HL-60 (cell line): ENCODE data around the gene ARHGEF4.

Source experiments
- GABPA ChIP-seq: IDR thresholded peaks from 2 replicates; pipeline ENCODE4 v1.6.1; 2012; ENCODE audit warnings: low read depth
- POLR2AphosphoS5 ChIP-seq: IDR thresholded peaks from 2 replicates; pipeline ENCODE4 v1.6.1; 2012; ENCODE audit warnings: low read depth
- SPI1 ChIP-seq: IDR thresholded peaks from 2 replicates; pipeline ENCODE4 v1.6.1; 2012; ENCODE audit warnings: low read depth, mild to moderate bottlenecking, borderline replicate concordance
- TF ChIP-seq, protein P1 (sequence below): IDR thresholded peaks from one replicate; pipeline ENCODE4 v1.5.1; 2011; ENCODE audit warnings: low read length, control low read depth, inconsistent platforms; ENCODE audit not compliant: insufficient read depth
- TF ChIP-seq, protein P2 (sequence below): IDR thresholded peaks from 2 replicates; pipeline ENCODE4 v1.6.1; 2012; ENCODE audit warnings: low read depth; ENCODE audit not compliant: insufficient replicate concordance

DNA sequence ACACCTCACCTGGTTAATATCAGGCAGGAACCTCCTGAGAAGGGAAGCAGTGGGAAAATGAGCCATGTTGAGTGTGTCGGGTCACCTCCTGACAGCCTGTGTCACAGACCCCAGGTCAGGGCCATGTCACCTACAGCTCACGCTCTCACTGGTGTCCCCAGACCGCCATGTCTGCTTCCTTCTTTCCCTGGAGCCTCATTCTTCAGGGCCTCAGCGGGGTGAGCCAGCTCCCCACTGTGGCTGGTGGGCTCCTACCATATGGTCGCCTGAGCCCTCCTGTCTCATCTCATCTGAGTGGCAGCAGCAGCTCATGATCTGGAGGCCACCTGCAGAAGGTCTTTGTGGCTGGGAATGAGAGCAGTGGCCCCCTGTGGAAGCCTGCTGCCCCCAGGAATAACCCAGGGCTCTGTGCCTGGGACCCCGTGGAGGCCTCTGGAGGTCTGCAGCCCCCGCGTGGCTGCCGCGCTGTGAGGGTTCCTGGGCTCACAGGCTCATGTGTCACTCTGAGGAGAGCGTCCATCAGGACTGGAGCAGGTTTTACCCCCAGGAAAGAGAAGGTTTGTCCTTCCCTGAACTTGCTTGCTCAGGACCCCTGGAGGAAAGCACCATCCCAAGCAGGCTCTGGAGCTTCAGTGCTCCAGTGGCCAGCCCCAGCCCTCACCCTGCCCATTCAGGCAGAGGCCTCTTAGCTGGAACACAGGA, 200.1 kb downstream of the ARHGEF4 start:
- TF ChIP-seq, protein P1, sequence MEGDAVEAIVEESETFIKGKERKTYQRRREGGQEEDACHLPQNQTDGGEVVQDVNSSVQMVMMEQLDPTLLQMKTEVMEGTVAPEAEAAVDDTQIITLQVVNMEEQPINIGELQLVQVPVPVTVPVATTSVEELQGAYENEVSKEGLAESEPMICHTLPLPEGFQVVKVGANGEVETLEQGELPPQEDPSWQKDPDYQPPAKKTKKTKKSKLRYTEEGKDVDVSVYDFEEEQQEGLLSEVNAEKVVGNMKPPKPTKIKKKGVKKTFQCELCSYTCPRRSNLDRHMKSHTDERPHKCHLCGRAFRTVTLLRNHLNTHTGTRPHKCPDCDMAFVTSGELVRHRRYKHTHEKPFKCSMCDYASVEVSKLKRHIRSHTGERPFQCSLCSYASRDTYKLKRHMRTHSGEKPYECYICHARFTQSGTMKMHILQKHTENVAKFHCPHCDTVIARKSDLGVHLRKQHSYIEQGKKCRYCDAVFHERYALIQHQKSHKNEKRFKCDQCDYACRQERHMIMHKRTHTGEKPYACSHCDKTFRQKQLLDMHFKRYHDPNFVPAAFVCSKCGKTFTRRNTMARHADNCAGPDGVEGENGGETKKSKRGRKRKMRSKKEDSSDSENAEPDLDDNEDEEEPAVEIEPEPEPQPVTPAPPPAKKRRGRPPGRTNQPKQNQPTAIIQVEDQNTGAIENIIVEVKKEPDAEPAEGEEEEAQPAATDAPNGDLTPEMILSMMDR, result no peak
- TF ChIP-seq, protein P2, sequence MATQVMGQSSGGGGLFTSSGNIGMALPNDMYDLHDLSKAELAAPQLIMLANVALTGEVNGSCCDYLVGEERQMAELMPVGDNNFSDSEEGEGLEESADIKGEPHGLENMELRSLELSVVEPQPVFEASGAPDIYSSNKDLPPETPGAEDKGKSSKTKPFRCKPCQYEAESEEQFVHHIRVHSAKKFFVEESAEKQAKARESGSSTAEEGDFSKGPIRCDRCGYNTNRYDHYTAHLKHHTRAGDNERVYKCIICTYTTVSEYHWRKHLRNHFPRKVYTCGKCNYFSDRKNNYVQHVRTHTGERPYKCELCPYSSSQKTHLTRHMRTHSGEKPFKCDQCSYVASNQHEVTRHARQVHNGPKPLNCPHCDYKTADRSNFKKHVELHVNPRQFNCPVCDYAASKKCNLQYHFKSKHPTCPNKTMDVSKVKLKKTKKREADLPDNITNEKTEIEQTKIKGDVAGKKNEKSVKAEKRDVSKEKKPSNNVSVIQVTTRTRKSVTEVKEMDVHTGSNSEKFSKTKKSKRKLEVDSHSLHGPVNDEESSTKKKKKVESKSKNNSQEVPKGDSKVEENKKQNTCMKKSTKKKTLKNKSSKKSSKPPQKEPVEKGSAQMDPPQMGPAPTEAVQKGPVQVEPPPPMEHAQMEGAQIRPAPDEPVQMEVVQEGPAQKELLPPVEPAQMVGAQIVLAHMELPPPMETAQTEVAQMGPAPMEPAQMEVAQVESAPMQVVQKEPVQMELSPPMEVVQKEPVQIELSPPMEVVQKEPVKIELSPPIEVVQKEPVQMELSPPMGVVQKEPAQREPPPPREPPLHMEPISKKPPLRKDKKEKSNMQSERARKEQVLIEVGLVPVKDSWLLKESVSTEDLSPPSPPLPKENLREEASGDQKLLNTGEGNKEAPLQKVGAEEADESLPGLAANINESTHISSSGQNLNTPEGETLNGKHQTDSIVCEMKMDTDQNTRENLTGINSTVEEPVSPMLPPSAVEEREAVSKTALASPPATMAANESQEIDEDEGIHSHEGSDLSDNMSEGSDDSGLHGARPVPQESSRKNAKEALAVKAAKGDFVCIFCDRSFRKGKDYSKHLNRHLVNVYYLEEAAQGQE, result no peak
- TF ChIP-seq POLR2AphosphoS5 (no peak), GABPA (no peak), SPI1 (no peak)
